K562 (cell line): ENCODE measurements around the gene SLC26A11. TPM values are rescaled to one million over a fixed set of nuclear protein-coding genes. Genes with fewer than 3 reads are reported as not detected.
"Not testable (repeated sequence)": the region's sequence is repeated elsewhere in the genome, so short reads cannot be mapped to it uniquely, and the experiment has no call there.

ENCODE experiments used
- ATAC-seq: fragments of 200-7000 bp; cut with Tn5 transposase; 3 replicates; pipeline ENCODE4 v1.9.1; 2020; ENCODE audit warnings: moderate library complexity
- BruUV-seq: library from RNA; stranded (reverse); fragments of 400-500 nt; replicated peaks from 2 replicates; lab custom pipeline; 2021; lab: Mats Ljungman, UMichigan
- CTCF ChIA-PET: fragments of 300-600 bp; formaldehyde crosslinking; extraction: SDS; loops from one replicate; lab custom pipeline; 2021; ENCODE audit warnings: low intra/inter-chr PET ratio; lab: Yijun Ruan, JAX
- POLR2A ChIA-PET: fragments of 300-600, 350-650 bp; sonication (Branson Sonifier 250); formaldehyde crosslinking; extraction: SDS; loops from one replicate; lab custom pipeline; 2021; ENCODE audit warnings: antibody characterized with exemption, inconsistent platforms; lab: Yijun Ruan, JAX
- DNase-seq, 4 experiments: peaks; one replicate each; pipeline versions ENCODE4 v3.0.0 to v3.0.0-alpha.2; 2011 to 2018; ENCODE audit warnings: low spot score in 3 of 4, mixed read lengths in 3 of 4; ENCODE audit errors: extremely low read depth in 1 of 4
- FAIRE-seq: peaks from 2 replicates; lab custom pipeline; 2011; peaks lifted over from hg19 to GRCh38; lab: Jason Lieb, UNC
- H2AFZ ChIP-seq: 2 replicates; pipeline ENCODE4 v1.6.0; 2011; ENCODE audit warnings: low read depth, low read length, control low read depth, inconsistent platforms
- H3K27ac ChIP-seq: fragments of 200-600 bp; 3 replicates; pipeline ENCODE4 v1.8.0; 2011; ENCODE audit warnings: low read depth, mild to moderate bottlenecking, control low read depth, inconsistent platforms, low read length, moderate library complexity, mixed read lengths; ENCODE audit errors: extremely low read depth
- H3K27me3 ChIP-seq, 2 experiments: fragments of 300-600 bp in 1 of 2; 2 replicates in 1 of 2; 3 replicates in 1 of 2; pipeline versions ENCODE4 v1.6.0 to v1.8.0; 2011; ENCODE audit warnings: inconsistent platforms in 2 of 2, low read length in 2 of 2, mild to moderate bottlenecking in 1 of 2, mixed read lengths in 1 of 2, moderate library complexity in 1 of 2; ENCODE audit not compliant: control insufficient read depth in 2 of 2, insufficient read depth in 2 of 2
- H3K36me3 ChIP-seq: fragments of 300-600 bp; 3 replicates; pipeline ENCODE4 v1.8.0; 2011; ENCODE audit warnings: mild to moderate bottlenecking, low read length, inconsistent platforms; ENCODE audit not compliant: control insufficient read depth, insufficient read depth
- H3K4me1 ChIP-seq, 2 experiments: fragments of 200-600 bp in 1 of 2; replicated peaks in 1 of 2; 2 replicates in 1 of 2; 3 replicates in 1 of 2; pipeline versions ENCODE4 v1.5.1 to v1.8.0; 2011; ENCODE audit warnings: inconsistent platforms in 2 of 2, low read length in 2 of 2, mild to moderate bottlenecking in 1 of 2, mixed read lengths in 1 of 2, moderate library complexity in 1 of 2; ENCODE audit not compliant: control insufficient read depth in 2 of 2, insufficient read depth in 2 of 2
- H3K4me2 ChIP-seq: 2 replicates; pipeline ENCODE4 v1.6.1; 2011; ENCODE audit warnings: low read length, control low read depth, inconsistent platforms, mixed read lengths; ENCODE audit not compliant: insufficient read depth
- H3K4me3 ChIP-seq: fragments of 200-600 bp; sonication (generic), shearing (Covaris generic); 2 replicates; pipeline ENCODE4 v1.5.1; 2016; ENCODE audit warnings: control low read depth, inconsistent platforms
- H3K79me2 ChIP-seq: fragments of 200-600 bp; 3 replicates; pipeline ENCODE4 v1.8.0; 2011; ENCODE audit warnings: low read length, inconsistent platforms; ENCODE audit not compliant: control insufficient read depth, insufficient read depth
- H3K9ac ChIP-seq, 2 experiments: 2 replicates each; pipeline versions ENCODE4 v1.6.0 to v1.6.1; 2011; ENCODE audit warnings: low read depth in 2 of 2, low read length in 2 of 2, control low read depth in 1 of 2, inconsistent platforms in 1 of 2, mild to moderate bottlenecking in 1 of 2, mixed read lengths in 1 of 2; ENCODE audit not compliant: insufficient read depth in 1 of 2
- H3K9me1 ChIP-seq: one replicate; pipeline ENCODE4 v1.6.0; 2011; ENCODE audit warnings: inconsistent platforms, mild to moderate bottlenecking, low read length, moderate library complexity; ENCODE audit not compliant: control insufficient read depth, insufficient read depth
- H3K9me3 ChIP-seq: replicated peaks from 2 replicates; pipeline ENCODE4 v1.5.1; 2011; ENCODE audit warnings: low read depth, low read length, inconsistent platforms; ENCODE audit not compliant: control insufficient read depth, insufficient read depth
- H4K20me1 ChIP-seq: replicated peaks from 2 replicates; pipeline ENCODE4 v1.6.1; 2011; ENCODE audit warnings: low read length, inconsistent platforms, mixed read lengths; ENCODE audit not compliant: control insufficient read depth, insufficient read depth
- AFF1 ChIP-seq, 2 experiments: fragments of 450-650 bp; IDR thresholded peaks; 2 replicates each; pipeline ENCODE4 v1.6.1; 2018; ENCODE audit warnings: mild to moderate bottlenecking in 2 of 2, low read depth in 1 of 2; ENCODE audit not compliant: partially characterized antibody in 2 of 2
- BCOR ChIP-seq: fragments of 450-650 bp; IDR thresholded peaks from 2 replicates; pipeline ENCODE4 v1.6.1; 2016
- KDM1A ChIP-seq, 2 experiments: fragments of 450-650 bp; IDR thresholded peaks; 2 replicates each; pipeline ENCODE4 v1.6.1; 2016; ENCODE audit warnings: mild to moderate bottlenecking in 2 of 2
- RBM25 ChIP-seq: fragments of 200-400 bp; formaldehyde crosslinking; IDR thresholded peaks from 2 replicates; pipeline ENCODE4 v1.6.1; 2018; ENCODE audit warnings: low read length, low read depth, moderate library complexity; ENCODE audit not compliant: severe bottlenecking
- ZNF146 ChIP-seq: IDR thresholded peaks from one replicate; pipeline ENCODE4 v1.6.1; 2018; ENCODE audit warnings: missing compliant biosample characterization; ENCODE audit not compliant: unreplicated experiment
- WGBS: fragments of 100-300 bp; shearing (Covaris generic); methylation state at CpG from one replicate; pipeline ENCODE4 v1.1.6; 2016; ENCODE audit warnings: low coverage, mixed read lengths; ENCODE audit not compliant: insufficient coverage; ENCODE audit errors: missing lambda C conversion rate; 5-methylcytosine and 5-hydroxymethylcytosine counted together
- in situ Hi-C: fragments of 300-500 bp; cut with MboI; formaldehyde crosslinking; loops from 4 replicates; pipeline ENCODE4 v1.15.0; 2018; ENCODE audit warnings: inconsistent platforms, mixed read lengths
- intact Hi-C: fragments of 100-400 bp; cut with micrococcal nuclease; formaldehyde crosslinking; loops from 2 replicates; pipeline ENCODE4 v1.14.2; 2022
- polyA plus RNA-seq, 8 experiments: library from polyadenylated mRNA; depleted of rRNA in 4 of 8; stranded (reverse) in 5 of 8; unstranded in 3 of 8; fragments of >200 nt; fragmentation: Nextera tagmentation in 2 of 8; fragmentation: Illumina TruSeq in 1 of 8; extraction: Ambion mirVana in 2 of 8; extraction: Trizol in 1 of 8; gene quantifications; 2 replicates each; pipeline versions ENCODE4 v1.2.1 to v1.2.3, GENCODE V29; 2011 to 2014; ENCODE audit warnings: inconsistent platforms in 1 of 8, missing spikeins in 1 of 8
- total RNA-seq, 7 experiments: library from RNA; depleted of rRNA in 6 of 7; stranded (reverse); fragments of >200 nt in 6 of 7; fragmentation: Illumina TruSeq in 2 of 7; extraction: Trizol in 2 of 7; gene quantifications; 2 replicates each; pipeline versions ENCODE4 v1.2.1 to v1.2.3, GENCODE V29; 2011 to 2021; ENCODE audit warnings: low replicate concordance in 1 of 7

SLC26A11 gene
- total and polyA plus RNA-seq, 9 of the 15 experiments (the other 6 are each of a cell fraction or from before 2014, with no cell fraction given) = 0.06 to 3.1 (median 1.2) TPM; not detected in 1

- H3K36me3 ChIP-seq = peaks cover 62% of the 10 kb centered on the region; the same call in 2 of the 3 replicates
- ATAC-seq = not testable (repeated sequence)
- TF ChIP-seq RBM25 (peak; percentile 23), ZNF146 (CRISPR knock-in tag) (peak; percentile 88), KDM1A (IDR thresholded peaks at IDR 0.05) (0 out of 4 replicates have a peak, but pooled peaks of 1 of the 2 experiments have one; percentile 10), BCOR (peak; percentile 50)
- TF ChIP-seq, all 486 proteins: peak for 4; not testable (repeated sequence) for 482
- BruUV-seq, H4K20me1 ChIP-seq, H3K4me3 ChIP-seq, in situ Hi-C loops, intact Hi-C loops, H3K4me1 ChIP-seq, H3K79me2 ChIP-seq, H3K9ac ChIP-seq, H3K27me3 ChIP-seq, CTCF ChIA-PET, H3K9me1 ChIP-seq, H3K27ac ChIP-seq, POLR2A ChIA-PET, H2AFZ ChIP-seq, H3K4me2 ChIP-seq, DNase-seq, FAIRE-seq, H3K9me3 ChIP-seq: not testable (repeated sequence)
- 81% methylated on average over 4 of the region's 4 CpGs for WGBS
Observed at GRCh38 chr17:80299350-80300100, 79.3 kb downstream of the SLC26A11 start.

- H3K9me1 ChIP-seq = not testable (repeated sequence)
Observed at GRCh38 chr17:80300756-80301155, 80.5 kb downstream of the SLC26A11 start.

More at GRCh38 chr17:80300756-80301155, 80.5 kb downstream of the SLC26A11 start:
- H2AFZ ChIP-seq, H3K9ac ChIP-seq, H3K9me3 ChIP-seq, H3K4me2 ChIP-seq, H3K27ac ChIP-seq, BruUV-seq, H3K4me1 ChIP-seq, CTCF ChIA-PET, POLR2A ChIA-PET, intact Hi-C loops, H3K4me3 ChIP-seq, DNase-seq, in situ Hi-C loops, H3K79me2 ChIP-seq, FAIRE-seq, H4K20me1 ChIP-seq, H3K27me3 ChIP-seq, ATAC-seq: not testable (repeated sequence)
- 78% methylated on average over 2 of the region's 2 CpGs for WGBS
- peaks cover 53% of the 10 kb centered on the region for H3K36me3 ChIP-seq
- peak in 1 of 2 experiments; percentile 95 for TF ChIP-seq AFF1 (IDR thresholded peaks at IDR 0.05; ENCODE audit: low read depth in 1 of 2, partially characterized antibody in 2 of 2)
